ENCODE data around the gene MITF. TPM values are rescaled to one million over a fixed set of nuclear protein-coding genes. Genes with fewer than 3 reads are reported as not detected.

MITF gene
- total RNA-seq, 1 experiment from 2014 or later = 1.9 TPM

DNA sequence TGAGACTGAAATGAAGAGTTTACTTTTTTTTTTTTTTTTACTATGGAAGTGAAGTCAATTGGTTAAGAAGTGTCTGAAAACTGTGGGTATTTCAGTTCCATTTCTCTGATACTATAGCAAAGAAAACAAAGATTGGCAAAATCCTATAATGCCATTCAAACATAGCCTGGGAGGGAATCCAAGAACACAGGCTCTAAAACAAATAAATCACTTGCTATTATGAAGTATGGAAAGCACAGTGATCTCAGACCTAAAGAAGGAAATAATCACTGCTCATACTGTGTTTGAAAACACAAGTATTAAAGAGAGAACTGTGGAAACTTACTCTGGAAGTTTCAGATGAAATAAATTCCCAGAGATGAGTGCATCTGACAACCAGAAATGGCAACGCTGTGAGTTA, 272.3 kb downstream of the MITF start:
- CTCF ChIA-PET = no interaction called here
- no peaks in the 10 kb centered on the region for H3K27me3 ChIP-seq (ENCODE audit: insufficient read depth, low read length)

More for the DNA sequence above, 272.3 kb downstream of the MITF start:
- no peaks in the 10 kb centered on the region for H3K4me1 ChIP-seq (ENCODE audit: control insufficient read depth in 1 of 2, insufficient read depth in 2 of 2, low read length in 2 of 2)
- TF ChIP-seq EZH2phosphoT487 (IDR thresholded peaks at IDR 0.05; ENCODE audit: borderline replicate concordance) (no peak), FOSL1 (IDR thresholded peaks at IDR 0.05; ENCODE audit: low read depth) (no peak), CEBPB (IDR thresholded peaks at IDR 0.05; ENCODE audit: low read depth) (no peak), RAD21 (IDR thresholded peaks at IDR 0.05; ENCODE audit: low read depth) (no peak), EZH2 (IDR thresholded peaks at IDR 0.05) (no peak), TCF7L2 (IDR thresholded peaks at IDR 0.05; ENCODE audit: borderline replicate concordance, extremely low read depth, insufficient read depth, insufficient read length) (no peak), JUND (IDR thresholded peaks at IDR 0.05) (no peak), ELF1 (IDR thresholded peaks at IDR 0.05; ENCODE audit: borderline replicate concordance, low read depth) (no peak), SP1 (IDR thresholded peaks at IDR 0.05; ENCODE audit: low read depth) (no peak), ZNF274 (IDR thresholded peaks at IDR 0.05; ENCODE audit: low read depth, low read length) (no peak), POLR2AphosphoS5 (IDR thresholded peaks at IDR 0.05; ENCODE audit: low read depth, low read length) (no peak), SIN3A (IDR thresholded peaks at IDR 0.05; ENCODE audit: low read depth) (no peak), POLR2A (IDR thresholded peaks at IDR 0.05; ENCODE audit: borderline replicate concordance, extremely low read depth, insufficient read depth, insufficient read length) (no peak)
- TF ChIP-seq, protein P1, sequence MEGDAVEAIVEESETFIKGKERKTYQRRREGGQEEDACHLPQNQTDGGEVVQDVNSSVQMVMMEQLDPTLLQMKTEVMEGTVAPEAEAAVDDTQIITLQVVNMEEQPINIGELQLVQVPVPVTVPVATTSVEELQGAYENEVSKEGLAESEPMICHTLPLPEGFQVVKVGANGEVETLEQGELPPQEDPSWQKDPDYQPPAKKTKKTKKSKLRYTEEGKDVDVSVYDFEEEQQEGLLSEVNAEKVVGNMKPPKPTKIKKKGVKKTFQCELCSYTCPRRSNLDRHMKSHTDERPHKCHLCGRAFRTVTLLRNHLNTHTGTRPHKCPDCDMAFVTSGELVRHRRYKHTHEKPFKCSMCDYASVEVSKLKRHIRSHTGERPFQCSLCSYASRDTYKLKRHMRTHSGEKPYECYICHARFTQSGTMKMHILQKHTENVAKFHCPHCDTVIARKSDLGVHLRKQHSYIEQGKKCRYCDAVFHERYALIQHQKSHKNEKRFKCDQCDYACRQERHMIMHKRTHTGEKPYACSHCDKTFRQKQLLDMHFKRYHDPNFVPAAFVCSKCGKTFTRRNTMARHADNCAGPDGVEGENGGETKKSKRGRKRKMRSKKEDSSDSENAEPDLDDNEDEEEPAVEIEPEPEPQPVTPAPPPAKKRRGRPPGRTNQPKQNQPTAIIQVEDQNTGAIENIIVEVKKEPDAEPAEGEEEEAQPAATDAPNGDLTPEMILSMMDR (IDR thresholded peaks at IDR 0.05 in 2 of 3, conservative IDR thresholded peaks at IDR 0.05 in 1 of 3; ENCODE audit: borderline replicate concordance in 1 of 3, insufficient read depth in 1 of 3, low read depth in 2 of 3, low read length in 2 of 3) = no peak
- TF ChIP-seq, protein P2, sequence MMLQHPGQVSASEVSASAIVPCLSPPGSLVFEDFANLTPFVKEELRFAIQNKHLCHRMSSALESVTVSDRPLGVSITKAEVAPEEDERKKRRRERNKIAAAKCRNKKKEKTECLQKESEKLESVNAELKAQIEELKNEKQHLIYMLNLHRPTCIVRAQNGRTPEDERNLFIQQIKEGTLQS (IDR thresholded peaks at IDR 0.05) = no peak
- TF ChIP-seq, protein P3, sequence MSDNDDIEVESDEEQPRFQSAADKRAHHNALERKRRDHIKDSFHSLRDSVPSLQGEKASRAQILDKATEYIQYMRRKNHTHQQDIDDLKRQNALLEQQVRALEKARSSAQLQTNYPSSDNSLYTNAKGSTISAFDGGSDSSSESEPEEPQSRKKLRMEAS (IDR thresholded peaks at IDR 0.05) = no peak
- DNase-seq (ENCODE audit: low read depth, low spot score) (no peak), ATAC-seq (no peak)
- no peak overlapping the region for H3K9ac ChIP-seq (ENCODE audit: low read length)
- H2AFZ ChIP-seq (ENCODE audit: low read depth, low read length, poor library complexity, severe bottlenecking) = no peak overlapping the region
- no peak overlapping the region for H3K4me3 ChIP-seq (replicated peaks in 1 of 2; ENCODE audit: low read depth in 1 of 2, low read length in 2 of 2)
- intact Hi-C loops (cut with micrococcal nuclease) = no loop called here
- BruUV-seq (replicated peaks) = no TSS peak
- H3K79me2 ChIP-seq (ENCODE audit: insufficient read depth, low read length) = no peaks in the 10 kb centered on the region
- POLR2A ChIA-PET = no interaction called here
- no peaks in the 10 kb centered on the region for H3K9me3 ChIP-seq (ENCODE audit: control insufficient read depth in 1 of 2, insufficient read depth in 1 of 2, low read depth in 1 of 2, low read length in 2 of 2)
- no peak overlapping the region for H3K27ac ChIP-seq (ENCODE audit: low read depth, low read length)
- RAD21 ChIA-PET (ENCODE audit: low non-redundant PET in 1 of 2, low total read pairs in 2 of 2, uncharacterized antibody in 2 of 2, unreplicated experiment in 2 of 2) = no interaction called here
- no peaks in the 10 kb centered on the region for H3K36me3 ChIP-seq (ENCODE audit: control insufficient read depth in 1 of 2, insufficient read depth in 2 of 2, low read length in 2 of 2)
- no peaks in the 10 kb centered on the region for H4K20me1 ChIP-seq (ENCODE audit: insufficient read depth)
- no peaks in the 10 kb centered on the region for H3K9me2 ChIP-seq (ENCODE audit: insufficient read depth)
- no peak overlapping the region for H3K4me2 ChIP-seq (ENCODE audit: low read length)

Data from HCT116 (cell line).